ENCODE results near the gene BCAR3.

Gene BCAR3

GRCh38 chr1:93681101-93681988, at the start of gene BCAR3:
BCAR3 (minus strand) TSS chr1:93681837; CDS start chr1:93674930, 6,907 bp downstream.
- H3K27ac Mint-ChIP-seq: no peak within 1 kb of the TSS
- H3K9me3 Mint-ChIP-seq: no peaks in the 10 kb centered on the region
- DNase-seq (peak; percentile 23 to 38), ATAC-seq (peak; percentile 69)
- peaks cover 14% of the 10 kb centered on the region for H3K4me1 Mint-ChIP-seq
- peaks cover 82% of the 10 kb centered on the region for H3K27me3 Mint-ChIP-seq
- peak within 1 kb of the TSS; percentile 80 to 86 for H3K4me3 Mint-ChIP-seq

- no peak overlapping the region for H3K4me3 Mint-ChIP-seq
- H3K9me3 Mint-ChIP-seq: no peaks in the 10 kb centered on the region
- no peaks in the 10 kb centered on the region for H3K4me1 Mint-ChIP-seq
- DNase-seq (no peak), ATAC-seq (no peak)
- H3K27me3 Mint-ChIP-seq: peaks cover 8% of the 10 kb centered on the region
- peak overlapping the region in 1 of 2 donors; percentile 8 for H3K27ac Mint-ChIP-seq
Observed at GRCh38 chr1:93730621-93731020, 49.0 kb upstream of the BCAR3 start.

- no peak overlapping the region for H3K27ac Mint-ChIP-seq
- H3K9me3 Mint-ChIP-seq: no peaks in the 10 kb centered on the region
- DNase-seq (no peak), ATAC-seq (no peak)
- H3K27me3 Mint-ChIP-seq: peaks cover 8% of the 10 kb centered on the region
- H3K4me3 Mint-ChIP-seq: no peak overlapping the region
- H3K4me1 Mint-ChIP-seq: no peaks in the 10 kb centered on the region
Observed at GRCh38 chr1:93729906-93730305, 48.3 kb upstream of the BCAR3 start.

- no peak for DNase-seq
- no peaks in the 10 kb centered on the region for H3K4me1 Mint-ChIP-seq
- no peaks in the 10 kb centered on the region for H3K9me3 Mint-ChIP-seq
- H3K27ac Mint-ChIP-seq: no peak overlapping the region
- H3K27me3 Mint-ChIP-seq: peaks cover 8% of the 10 kb centered on the region
- ATAC-seq: no peak
- no peak overlapping the region for H3K4me3 Mint-ChIP-seq
Observed at GRCh38 chr1:93729502-93729901, 47.9 kb upstream of the BCAR3 start.

GRCh38 chr1:93728480-93729131, 47.0 kb upstream of the BCAR3 start:
- Mint-ChIP-seq H3K9me3 (no peaks in the 10 kb centered on the region), H3K4me1 (no peaks in the 10 kb centered on the region), H3K27ac (peak overlapping the region in 1 of 2 donors; percentile 17), H3K4me3 (no peak overlapping the region), H3K27me3 (peaks cover 8% of the 10 kb centered on the region)
- ATAC-seq (no peak), DNase-seq (no peak)

GRCh38 chr1:93723733-93724270, 42.2 kb upstream of the BCAR3 start:
- no peak for DNase-seq
- no peak for ATAC-seq
- H3K27me3 Mint-ChIP-seq: no peaks in the 10 kb centered on the region
- no peak overlapping the region for H3K4me3 Mint-ChIP-seq
- H3K4me1 Mint-ChIP-seq: no peaks in the 10 kb centered on the region
- H3K27ac Mint-ChIP-seq: no peak overlapping the region
- no peaks in the 10 kb centered on the region for H3K9me3 Mint-ChIP-seq

- DNase-seq (no peak), ATAC-seq (no peak)
- no peak overlapping the region for H3K4me3 Mint-ChIP-seq
- H3K27ac Mint-ChIP-seq: no peak overlapping the region
- peaks cover 0 to 3% of the 10 kb centered on the region in 2 donors for H3K9me3 Mint-ChIP-seq
- H3K27me3 Mint-ChIP-seq: no peaks in the 10 kb centered on the region
- H3K4me1 Mint-ChIP-seq: no peaks in the 10 kb centered on the region
Observed at GRCh38 chr1:93723110-93723509, 41.5 kb upstream of the BCAR3 start.

- H3K9me3 Mint-ChIP-seq: peaks cover 0 to 10% of the 10 kb centered on the region in 2 donors
- ATAC-seq (peak; percentile 28), DNase-seq (no peak)
- peaks cover under 1% of the 10 kb centered on the region for H3K4me1 Mint-ChIP-seq
- no peak overlapping the region for H3K27ac Mint-ChIP-seq
- no peaks in the 10 kb centered on the region for H3K27me3 Mint-ChIP-seq
- no peak overlapping the region for H3K4me3 Mint-ChIP-seq
Observed at GRCh38 chr1:93722081-93723031, 40.7 kb upstream of the BCAR3 start.

GRCh38 chr1:93720956-93721626, 39.5 kb upstream of the BCAR3 start:
- peak overlapping the region in 1 of 2 donors; percentile 63 for H3K27ac Mint-ChIP-seq
- H3K9me3 Mint-ChIP-seq: peaks cover 9 to 18% of the 10 kb centered on the region in 2 donors
- H3K4me1 Mint-ChIP-seq: peaks cover 10% of the 10 kb centered on the region
- no peak overlapping the region for H3K4me3 Mint-ChIP-seq
- ATAC-seq: no peak
- DNase-seq: no peak
- H3K27me3 Mint-ChIP-seq: no peaks in the 10 kb centered on the region

GRCh38 chr1:93717640-93718039, 36.0 kb upstream of the BCAR3 start:
- DNase-seq (no peak), ATAC-seq (no peak)
- H3K4me3 Mint-ChIP-seq: no peak overlapping the region
- H3K27me3 Mint-ChIP-seq: peaks cover 2% of the 10 kb centered on the region
- peaks cover 22% of the 10 kb centered on the region for H3K4me1 Mint-ChIP-seq
- H3K27ac Mint-ChIP-seq: no peak overlapping the region
- peaks cover 9 to 18% of the 10 kb centered on the region in 2 donors for H3K9me3 Mint-ChIP-seq

GRCh38 chr1:93716941-93717368, 35.3 kb upstream of the BCAR3 start:
- Mint-ChIP-seq H3K9me3 (peaks cover 9 to 18% of the 10 kb centered on the region in 2 donors), H3K4me3 (no peak overlapping the region), H3K27me3 (peaks cover 9% of the 10 kb centered on the region), H3K27ac (no peak overlapping the region), H3K4me1 (peaks cover 26% of the 10 kb centered on the region)
- DNase-seq (peak in 1 of 2 donors; percentile 28), ATAC-seq (peak; percentile 80)

- Mint-ChIP-seq H3K4me3 (no peak overlapping the region), H3K27me3 (peaks cover 11% of the 10 kb centered on the region), H3K4me1 (peaks cover 26% of the 10 kb centered on the region), H3K27ac (no peak overlapping the region), H3K9me3 (peaks cover 9 to 18% of the 10 kb centered on the region in 2 donors)
- DNase-seq: no peak
- ATAC-seq: no peak
Observed at GRCh38 chr1:93716163-93716562, 34.5 kb upstream of the BCAR3 start.

GRCh38 chr1:93715529-93716126, 34.0 kb upstream of the BCAR3 start:
- peaks cover 26% of the 10 kb centered on the region for H3K4me1 Mint-ChIP-seq
- peaks cover 9 to 18% of the 10 kb centered on the region in 2 donors for H3K9me3 Mint-ChIP-seq
- ATAC-seq (peak; percentile 81), DNase-seq (peak in 1 of 2 donors; percentile 32)
- H3K27ac Mint-ChIP-seq: no peak overlapping the region
- H3K27me3 Mint-ChIP-seq: peaks cover 14% of the 10 kb centered on the region
- no peak overlapping the region for H3K4me3 Mint-ChIP-seq

- ATAC-seq: no peak
- H3K27me3 Mint-ChIP-seq: peaks cover 17% of the 10 kb centered on the region
- no peak for DNase-seq
- H3K27ac Mint-ChIP-seq: no peak overlapping the region
- peaks cover 9 to 18% of the 10 kb centered on the region in 2 donors for H3K9me3 Mint-ChIP-seq
- H3K4me3 Mint-ChIP-seq: no peak overlapping the region
- H3K4me1 Mint-ChIP-seq: peaks cover 29% of the 10 kb centered on the region
Observed at GRCh38 chr1:93714356-93714755, 32.7 kb upstream of the BCAR3 start.
